ENCODE measurements around the gene KSR2. TPM values are rescaled to one million over a fixed set of nuclear protein-coding genes. Genes with fewer than 3 reads are reported as not detected.

KSR2 gene
- total and polyA plus RNA-seq, 2 of the 4 experiments (the other 2 are of a cell fraction) = not detected

DNA sequence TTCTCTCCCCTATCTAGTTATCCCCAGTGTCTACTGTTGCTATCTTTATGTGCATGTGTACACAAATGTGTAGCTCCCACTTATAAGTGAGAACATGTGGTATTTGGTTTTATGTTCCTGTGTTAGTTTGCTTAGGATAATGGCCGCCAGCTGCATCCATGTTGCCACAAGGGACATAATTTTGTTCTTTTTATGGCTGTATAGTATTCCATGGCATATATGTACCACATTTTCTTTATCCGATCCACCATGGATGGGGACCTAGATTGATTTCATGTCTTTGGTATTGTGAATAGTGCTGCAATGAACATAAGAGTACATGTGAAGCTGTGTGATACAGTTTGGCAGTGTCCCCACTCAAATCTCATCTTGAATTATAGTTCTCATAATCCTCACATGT lies 218.1 kb downstream of the KSR2 start:
- H3K27ac ChIP-seq (ENCODE audit: insufficient read depth, low read length) = no peak overlapping the region
- no peaks in the 10 kb centered on the region for H3K27me3 ChIP-seq (ENCODE audit: control insufficient read depth, insufficient read depth, low read length)
- H3K9me1 ChIP-seq (ENCODE audit: insufficient read depth, low read length) = no peaks in the 10 kb centered on the region
- POLR2A ChIA-PET (ENCODE audit: unreplicated experiment) = no interaction called here
- no peak overlapping the region for H2BK20ac ChIP-seq (ENCODE audit: low read depth, low read length)
- H2AFZ ChIP-seq (replicated peaks; ENCODE audit: low read length, poor library complexity) = no peak overlapping the region
- H3K18ac ChIP-seq (ENCODE audit: low read depth, low read length) = no peak overlapping the region
- intact Hi-C loops (cut with micrococcal nuclease) = no loop called here
- H3K9ac ChIP-seq (ENCODE audit: low read depth, low read length) = no peak overlapping the region
- CTCF ChIA-PET = no interaction called here
- peaks cover 14% of the 10 kb centered on the region for H3K9me3 ChIP-seq (ENCODE audit: control insufficient read depth, insufficient read depth, low read length)
- dilution Hi-C loops (cut with HindIII; ENCODE audit: low sequenced_read_pairs, unreplicated experiment) = no loop called here
- H3K4me3 ChIP-seq (ENCODE audit: insufficient read depth, low read depth, low read length) = no peak overlapping the region
- ATAC-seq (ENCODE audit: low read depth) = no peak
- no peak for DNase-seq
- no peak overlapping the region for H2AK9ac ChIP-seq (replicated peaks; ENCODE audit: low read depth, low read length, poor library complexity)
- H3K56ac ChIP-seq (ENCODE audit: extremely low read depth, insufficient read depth, low read length) = no peak overlapping the region
- H2BK15ac ChIP-seq (ENCODE audit: low read depth, low read length) = no peak overlapping the region
- H4K20me1 ChIP-seq (ENCODE audit: insufficient read depth, low read length) = no peaks in the 10 kb centered on the region
- H3K79me1 ChIP-seq (ENCODE audit: low read depth in 1 of 2, low read length in 2 of 2) = no peaks in the 10 kb centered on the region
- no peaks in the 10 kb centered on the region for H3K4me1 ChIP-seq (ENCODE audit: control insufficient read depth, insufficient read depth, low read length)
- no CpG with 5 or more reads among the region's 2 CpGs for WGBS, 2 experiments (ENCODE audit: extremely low coverage in 2 of 2, insufficient read length in 1 of 2)
- TF ChIP-seq MAZ (IDR thresholded peaks at IDR 0.05; ENCODE audit: borderline replicate concordance, low read depth, low read length) = no peak
- TF ChIP-seq POLR2A (IDR thresholded peaks at IDR 0.05; ENCODE audit: low read depth, low read length) = no peak
- TF ChIP-seq, protein P1, sequence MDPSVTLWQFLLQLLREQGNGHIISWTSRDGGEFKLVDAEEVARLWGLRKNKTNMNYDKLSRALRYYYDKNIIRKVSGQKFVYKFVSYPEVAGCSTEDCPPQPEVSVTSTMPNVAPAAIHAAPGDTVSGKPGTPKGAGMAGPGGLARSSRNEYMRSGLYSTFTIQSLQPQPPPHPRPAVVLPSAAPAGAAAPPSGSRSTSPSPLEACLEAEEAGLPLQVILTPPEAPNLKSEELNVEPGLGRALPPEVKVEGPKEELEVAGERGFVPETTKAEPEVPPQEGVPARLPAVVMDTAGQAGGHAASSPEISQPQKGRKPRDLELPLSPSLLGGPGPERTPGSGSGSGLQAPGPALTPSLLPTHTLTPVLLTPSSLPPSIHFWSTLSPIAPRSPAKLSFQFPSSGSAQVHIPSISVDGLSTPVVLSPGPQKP (IDR thresholded peaks at IDR 0.05; ENCODE audit: borderline replicate concordance, low read depth, low read length) = no peak
- TF ChIP-seq, protein P2, sequence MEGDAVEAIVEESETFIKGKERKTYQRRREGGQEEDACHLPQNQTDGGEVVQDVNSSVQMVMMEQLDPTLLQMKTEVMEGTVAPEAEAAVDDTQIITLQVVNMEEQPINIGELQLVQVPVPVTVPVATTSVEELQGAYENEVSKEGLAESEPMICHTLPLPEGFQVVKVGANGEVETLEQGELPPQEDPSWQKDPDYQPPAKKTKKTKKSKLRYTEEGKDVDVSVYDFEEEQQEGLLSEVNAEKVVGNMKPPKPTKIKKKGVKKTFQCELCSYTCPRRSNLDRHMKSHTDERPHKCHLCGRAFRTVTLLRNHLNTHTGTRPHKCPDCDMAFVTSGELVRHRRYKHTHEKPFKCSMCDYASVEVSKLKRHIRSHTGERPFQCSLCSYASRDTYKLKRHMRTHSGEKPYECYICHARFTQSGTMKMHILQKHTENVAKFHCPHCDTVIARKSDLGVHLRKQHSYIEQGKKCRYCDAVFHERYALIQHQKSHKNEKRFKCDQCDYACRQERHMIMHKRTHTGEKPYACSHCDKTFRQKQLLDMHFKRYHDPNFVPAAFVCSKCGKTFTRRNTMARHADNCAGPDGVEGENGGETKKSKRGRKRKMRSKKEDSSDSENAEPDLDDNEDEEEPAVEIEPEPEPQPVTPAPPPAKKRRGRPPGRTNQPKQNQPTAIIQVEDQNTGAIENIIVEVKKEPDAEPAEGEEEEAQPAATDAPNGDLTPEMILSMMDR (conservative IDR thresholded peaks at IDR 0.05; ENCODE audit: low read depth, low read length) = no peak
- TF ChIP-seq NFE2L2 (IDR thresholded peaks at IDR 0.05; ENCODE audit: low read depth, low read length) = no peak
- no peak for TF ChIP-seq MAFK (IDR thresholded peaks at IDR 0.05; ENCODE audit: low read depth, low read length)
- TF ChIP-seq MXI1 (IDR thresholded peaks at IDR 0.05; ENCODE audit: borderline replicate concordance, low read depth, low read length) = no peak
- no peak for TF ChIP-seq CHD1 (IDR thresholded peaks at IDR 0.05; ENCODE audit: low read depth, low read length)
- TF ChIP-seq, protein P3, sequence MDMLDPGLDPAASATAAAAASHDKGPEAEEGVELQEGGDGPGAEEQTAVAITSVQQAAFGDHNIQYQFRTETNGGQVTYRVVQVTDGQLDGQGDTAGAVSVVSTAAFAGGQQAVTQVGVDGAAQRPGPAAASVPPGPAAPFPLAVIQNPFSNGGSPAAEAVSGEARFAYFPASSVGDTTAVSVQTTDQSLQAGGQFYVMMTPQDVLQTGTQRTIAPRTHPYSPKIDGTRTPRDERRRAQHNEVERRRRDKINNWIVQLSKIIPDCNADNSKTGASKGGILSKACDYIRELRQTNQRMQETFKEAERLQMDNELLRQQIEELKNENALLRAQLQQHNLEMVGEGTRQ (IDR thresholded peaks at IDR 0.05; ENCODE audit: low read depth, low read length) = no peak
- no peak for TF ChIP-seq RAD21 (IDR thresholded peaks at IDR 0.05; ENCODE audit: low read length)
- no peak for TF ChIP-seq FOS (IDR thresholded peaks at IDR 0.05; ENCODE audit: low read depth, low read length)
- TF ChIP-seq SMC3 (IDR thresholded peaks at IDR 0.05; ENCODE audit: low read depth, low read length) = no peak
- no peak for TF ChIP-seq BHLHE40 (IDR thresholded peaks at IDR 0.05; ENCODE audit: low read depth, low read length)
- no peak for TF ChIP-seq CEBPB (IDR thresholded peaks at IDR 0.05; ENCODE audit: low read depth, low read length)
- no peak for TF ChIP-seq RCOR1 (IDR thresholded peaks at IDR 0.05; ENCODE audit: insufficient replicate concordance, low read length)
- no peak overlapping the region for H4K91ac ChIP-seq (ENCODE audit: insufficient read depth, low read depth, low read length)
- in situ Hi-C loops (cut with MboI; ENCODE audit: low sequenced_read_pairs) = no loop called here
- no peak overlapping the region for H4K5ac ChIP-seq (ENCODE audit: low read depth, low read length)
- no peak overlapping the region for H3K14ac ChIP-seq (replicated peaks; ENCODE audit: low read depth, low read length)
- no peak overlapping the region for H2BK120ac ChIP-seq (ENCODE audit: low read depth, low read length)
- no peaks in the 10 kb centered on the region for H3K36me3 ChIP-seq (ENCODE audit: control insufficient read depth, insufficient read depth, low read length)
- no TSS peak for BruUV-seq (replicated peaks)
- no peak overlapping the region for H4K8ac ChIP-seq (ENCODE audit: low read depth in 2 of 2, low read length in 2 of 2)
- H2AK5ac ChIP-seq (ENCODE audit: low read depth, low read length) = no peak overlapping the region
- no peak overlapping the region for H3K23ac ChIP-seq (ENCODE audit: low read depth, low read length)
- no peak overlapping the region for H2BK5ac ChIP-seq (ENCODE audit: low read depth, low read length, poor library complexity, severe bottlenecking)
- H3K4me2 ChIP-seq (ENCODE audit: low read depth, low read length) = no peak overlapping the region
- H3K4ac ChIP-seq (ENCODE audit: low read depth, low read length) = no peak overlapping the region

Measured in IMR-90 (cell line).